NOMO-1 treated with dmso at 0.1 percent for 144 hours (cell line): ENCODE results near the gene UBXN6.

Experiments used
- DNase-seq: peaks from one replicate; lab custom pipeline; 2025; ENCODE audit not compliant: unreplicated experiment; lab: John Stamatoyannopoulos, UW

The UBXN6 gene

DNA sequence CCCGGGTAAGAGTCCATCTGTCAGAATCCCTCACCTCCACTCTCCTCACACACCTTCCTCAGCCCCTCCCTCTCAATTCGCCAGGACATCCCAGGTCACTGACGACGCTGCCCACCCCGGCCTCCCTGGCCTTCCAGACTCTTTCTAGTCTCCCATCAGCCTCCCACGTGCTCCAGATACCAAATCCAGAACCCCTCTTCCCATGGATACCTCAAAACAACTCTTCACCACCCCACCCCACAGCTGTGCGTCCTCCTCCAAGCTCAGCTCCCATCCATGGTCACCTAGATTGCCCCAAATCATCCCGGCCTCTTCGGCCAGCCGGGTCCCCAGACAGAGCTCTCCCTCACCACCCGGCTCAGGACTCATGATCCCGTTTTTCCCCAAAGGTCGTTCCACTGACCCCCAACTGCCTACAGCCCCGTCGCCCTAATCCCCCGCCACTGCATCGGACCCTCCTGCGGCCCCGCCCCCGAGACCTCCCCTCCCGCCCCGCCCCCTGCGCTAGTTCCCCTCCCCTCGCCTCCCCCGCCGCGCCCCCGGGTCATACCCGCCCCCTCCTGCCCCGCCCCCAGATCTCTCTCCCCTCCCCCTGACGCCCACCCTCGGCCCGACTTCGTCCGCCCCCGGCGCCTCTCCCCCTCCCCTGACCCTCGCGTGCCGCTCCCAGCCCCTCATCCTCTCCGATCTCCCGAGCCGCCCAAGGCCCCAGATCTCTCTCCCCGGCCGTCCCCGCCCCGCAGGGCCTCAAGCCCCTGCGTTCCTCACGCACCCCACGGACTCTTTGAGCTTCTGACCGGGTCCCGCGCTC is 546 bp downstream of the UBXN6 start:
- DNase-seq, result no peak

DNA sequence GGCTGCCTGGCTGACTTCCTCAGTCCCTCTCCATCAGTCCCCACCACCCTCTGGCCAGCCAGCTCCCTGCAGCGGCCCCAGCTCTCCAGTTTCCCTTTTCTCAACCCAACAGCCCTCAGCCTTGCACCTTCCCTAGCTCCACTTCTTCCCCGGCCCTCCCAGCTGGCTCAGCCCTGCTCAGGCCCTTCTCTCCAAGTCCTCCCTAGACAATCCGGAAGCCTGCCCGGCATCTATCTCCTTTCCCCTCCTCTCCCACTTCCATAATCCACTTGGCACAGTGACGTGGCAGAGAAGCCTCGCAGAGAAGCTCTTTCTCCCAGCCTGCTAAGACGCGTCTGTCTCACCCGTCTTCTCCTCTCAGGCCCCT is 1.1 kb downstream of the UBXN6 start:
- DNase-seq, result peak; percentile 45

DNA sequence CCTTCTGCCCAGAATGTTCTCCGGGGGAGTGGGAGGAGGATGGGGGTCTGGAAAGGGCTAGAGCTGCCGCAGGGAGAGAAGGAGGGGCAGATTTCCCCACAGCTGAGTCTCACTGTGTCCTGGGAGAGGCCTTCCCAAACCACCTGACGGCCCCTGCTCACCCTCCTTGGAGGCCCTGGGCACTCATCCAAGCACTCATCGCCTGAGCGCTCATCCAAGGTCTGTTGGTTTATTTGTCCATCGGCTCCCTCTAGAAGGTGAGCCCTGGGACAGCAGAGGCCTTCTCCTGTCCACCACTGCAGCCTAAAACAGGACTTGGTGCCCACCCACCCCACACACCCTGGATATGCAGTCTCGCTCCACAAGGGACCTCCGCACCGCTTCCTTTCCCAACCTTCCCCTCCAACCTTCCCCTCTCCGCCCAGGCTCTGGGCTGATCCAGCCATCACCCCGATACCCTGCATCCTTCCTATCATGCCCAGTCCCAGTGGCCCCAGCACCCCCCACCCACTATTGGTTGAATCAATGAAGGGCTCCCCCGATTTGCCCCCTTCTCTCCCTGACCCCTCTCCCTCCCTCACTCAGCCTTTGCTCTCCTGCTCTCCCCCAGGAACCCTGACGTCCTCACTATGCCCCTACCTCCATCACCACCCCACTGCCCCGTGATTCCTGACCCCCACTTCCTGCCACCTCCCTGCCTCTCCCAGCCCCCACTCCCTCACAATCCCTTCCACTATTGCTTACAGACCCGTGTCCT is 1.7 kb downstream of the UBXN6 start:
- no peak for DNase-seq

DNA sequence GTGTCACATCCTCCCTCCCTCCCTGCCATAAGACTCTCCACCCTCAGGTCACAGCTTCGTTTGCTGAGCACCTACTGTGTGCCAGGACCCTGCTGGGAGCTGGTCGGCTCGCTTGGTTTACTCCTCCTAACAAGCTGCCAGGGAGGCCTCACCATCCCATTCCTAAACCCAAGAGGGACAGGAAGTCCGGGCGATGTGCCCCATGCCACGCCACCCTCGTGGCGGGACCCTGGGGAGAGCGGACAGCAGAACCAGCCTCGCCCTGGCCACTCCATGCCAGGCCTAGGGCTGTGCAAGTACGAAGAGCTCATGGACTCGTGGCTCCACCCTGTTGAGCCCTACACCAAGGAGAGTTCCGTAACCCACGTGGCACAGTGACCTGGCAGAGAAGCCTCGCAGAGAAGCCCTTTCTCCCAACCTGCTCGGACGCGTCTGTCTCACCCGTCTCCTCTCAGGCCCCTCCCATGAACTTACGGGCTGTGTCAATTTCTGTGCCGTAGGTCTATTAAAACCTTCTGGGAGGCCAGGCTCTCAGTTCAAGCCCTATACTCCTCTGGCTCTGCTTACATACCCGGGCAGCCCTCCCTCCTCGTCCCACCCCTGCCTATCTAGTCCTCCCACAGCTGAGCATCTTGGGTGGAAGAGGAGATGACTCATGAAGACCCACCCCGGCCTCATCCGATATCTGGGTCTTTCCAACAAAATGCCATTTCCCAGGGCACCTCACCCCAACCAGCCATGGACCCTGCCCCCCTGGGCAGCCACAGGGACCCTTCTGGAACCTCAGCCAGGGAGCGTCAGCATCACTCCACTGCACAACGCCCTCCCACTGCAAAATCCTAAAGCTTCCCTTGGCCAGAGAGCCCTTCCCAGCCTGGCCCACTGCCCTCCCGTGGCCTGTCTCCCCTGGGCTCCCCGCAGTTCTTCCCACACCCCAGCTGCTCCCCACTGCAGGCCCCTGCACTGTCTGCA is 2.6 kb downstream of the UBXN6 start:
- no peak for DNase-seq

DNA sequence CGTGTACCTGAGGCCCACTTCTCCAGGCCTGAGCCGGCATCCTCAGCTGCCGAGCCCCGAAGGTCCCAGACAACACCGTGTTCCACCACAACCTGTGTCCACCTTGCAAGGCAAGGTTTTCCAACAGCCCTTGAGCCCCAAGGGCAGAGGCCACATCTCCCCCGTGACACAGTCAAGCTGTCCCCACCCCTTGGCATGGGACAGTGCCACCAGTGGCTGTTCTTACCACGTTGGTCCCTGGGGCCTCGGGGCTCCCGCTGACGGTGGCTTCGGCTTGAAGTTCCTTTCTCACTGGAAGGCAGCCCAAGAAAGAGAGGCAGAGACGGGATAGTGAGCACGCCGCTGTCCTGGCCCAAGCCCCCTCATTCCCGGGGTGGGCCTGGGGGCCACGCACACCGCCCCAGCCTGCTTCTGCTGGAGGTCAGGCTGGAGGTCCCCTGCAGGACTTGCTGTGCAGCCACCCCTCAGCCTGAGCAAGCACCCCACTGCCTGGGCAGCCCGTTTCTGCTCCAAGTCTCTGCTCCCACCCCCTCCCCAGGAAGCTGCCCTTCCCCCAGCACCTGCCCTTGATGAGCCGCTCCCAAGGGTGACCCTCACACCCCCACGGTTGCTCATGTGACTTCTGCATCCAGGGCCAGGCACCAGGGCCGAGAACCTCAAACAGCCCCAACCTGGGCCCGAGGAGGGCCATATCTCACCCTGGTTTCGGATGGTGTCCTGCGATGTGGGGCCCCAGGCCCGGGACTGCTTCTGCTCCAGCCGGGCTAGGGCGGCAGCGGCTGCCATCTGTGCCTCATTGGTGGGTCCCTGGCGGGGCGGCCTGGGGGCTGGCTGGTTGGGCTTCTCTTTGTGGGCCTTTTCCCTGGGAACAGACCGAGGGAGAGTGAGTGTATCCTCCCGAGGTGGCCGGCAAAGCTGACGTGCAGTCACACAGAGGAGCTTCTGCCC is 4.1 kb downstream of the UBXN6 start:
- no peak for DNase-seq

DNA sequence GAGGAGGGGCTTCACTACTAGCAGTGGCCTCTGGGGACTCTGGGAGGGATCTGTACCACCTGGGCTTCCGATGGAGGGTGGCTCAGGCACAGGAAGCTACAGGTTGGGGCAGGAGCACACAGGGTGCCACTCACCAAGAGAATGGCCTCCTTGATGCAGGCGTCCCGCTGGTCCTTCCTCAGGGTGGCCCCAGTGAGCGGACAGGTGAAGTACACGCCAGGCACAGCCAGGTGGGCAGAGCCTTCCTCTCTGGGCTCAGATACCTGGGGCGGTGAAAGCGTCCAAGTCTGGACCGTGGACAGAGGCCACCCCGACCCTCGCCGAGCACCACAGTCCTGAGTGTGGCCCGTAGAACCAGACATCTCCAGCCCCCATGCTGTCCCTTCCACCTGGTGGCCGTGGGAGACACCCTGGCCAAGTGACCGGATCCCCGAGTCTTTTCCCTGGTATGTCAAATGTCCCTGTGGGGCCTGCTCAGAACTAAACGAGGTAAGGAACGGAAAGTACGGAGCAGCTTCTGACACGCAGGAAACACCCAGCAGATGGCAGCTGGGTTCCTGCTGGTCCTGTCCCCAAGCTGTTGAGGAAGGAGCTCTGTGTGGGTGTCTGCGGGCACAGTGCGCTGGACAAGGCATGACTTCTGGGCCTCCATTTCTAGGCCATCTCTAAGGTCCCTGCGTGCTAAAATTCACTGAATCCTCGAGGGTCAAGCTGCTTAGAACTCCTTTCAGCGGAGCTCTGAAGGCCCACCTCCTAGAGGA is 5.2 kb downstream of the UBXN6 start:
- no peak for DNase-seq

DNA sequence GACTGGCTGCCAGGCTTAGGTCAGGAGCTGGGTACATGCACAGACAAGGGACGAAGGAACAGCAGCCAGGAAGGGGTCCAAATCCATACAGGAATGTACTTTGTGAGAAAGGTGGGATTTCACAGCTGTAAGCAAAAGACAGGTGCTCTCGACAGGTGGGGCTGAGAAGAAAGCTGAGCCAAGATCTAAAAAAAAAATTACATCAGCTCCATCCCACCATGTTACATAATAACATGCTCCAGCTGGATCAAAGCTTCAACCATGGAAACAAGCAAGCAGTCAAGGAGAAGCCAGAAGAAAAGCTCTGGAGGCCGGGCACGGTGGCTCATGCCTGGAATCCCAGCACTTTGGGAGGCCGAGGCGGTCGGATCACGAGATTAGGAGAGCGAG is 8.0 kb downstream of the UBXN6 start:
- DNase-seq, result no peak

DNA sequence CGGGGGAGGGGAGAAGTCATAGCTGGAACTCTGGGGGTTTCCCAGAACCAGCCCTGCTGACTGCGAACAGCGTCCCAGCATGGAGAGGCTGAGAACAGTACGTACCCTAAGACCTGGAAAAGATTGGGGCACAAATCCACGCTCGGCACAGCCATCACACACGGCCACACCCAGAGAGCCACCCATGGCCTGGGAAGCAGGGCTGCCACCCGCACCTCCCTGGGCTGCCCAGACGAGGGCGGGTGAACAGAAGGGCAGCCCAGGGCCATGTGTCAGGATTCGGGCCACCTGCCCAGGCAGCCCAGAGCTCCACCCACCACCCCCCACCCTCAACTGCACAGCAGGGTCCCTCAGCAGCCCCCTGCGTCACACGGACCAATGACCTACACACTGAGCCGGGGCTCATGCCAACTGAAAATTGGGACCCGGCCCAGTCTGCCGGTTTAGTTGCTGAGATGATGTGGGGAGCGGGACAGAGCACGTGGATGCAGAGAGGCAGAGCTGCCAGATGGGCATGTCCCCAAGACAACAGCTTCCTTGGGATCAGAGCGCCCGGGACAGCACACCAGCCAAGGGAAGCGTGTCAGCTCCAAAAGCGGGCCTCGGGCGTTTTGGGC is 8.5 kb downstream of the UBXN6 start:
- no peak for DNase-seq

DNA sequence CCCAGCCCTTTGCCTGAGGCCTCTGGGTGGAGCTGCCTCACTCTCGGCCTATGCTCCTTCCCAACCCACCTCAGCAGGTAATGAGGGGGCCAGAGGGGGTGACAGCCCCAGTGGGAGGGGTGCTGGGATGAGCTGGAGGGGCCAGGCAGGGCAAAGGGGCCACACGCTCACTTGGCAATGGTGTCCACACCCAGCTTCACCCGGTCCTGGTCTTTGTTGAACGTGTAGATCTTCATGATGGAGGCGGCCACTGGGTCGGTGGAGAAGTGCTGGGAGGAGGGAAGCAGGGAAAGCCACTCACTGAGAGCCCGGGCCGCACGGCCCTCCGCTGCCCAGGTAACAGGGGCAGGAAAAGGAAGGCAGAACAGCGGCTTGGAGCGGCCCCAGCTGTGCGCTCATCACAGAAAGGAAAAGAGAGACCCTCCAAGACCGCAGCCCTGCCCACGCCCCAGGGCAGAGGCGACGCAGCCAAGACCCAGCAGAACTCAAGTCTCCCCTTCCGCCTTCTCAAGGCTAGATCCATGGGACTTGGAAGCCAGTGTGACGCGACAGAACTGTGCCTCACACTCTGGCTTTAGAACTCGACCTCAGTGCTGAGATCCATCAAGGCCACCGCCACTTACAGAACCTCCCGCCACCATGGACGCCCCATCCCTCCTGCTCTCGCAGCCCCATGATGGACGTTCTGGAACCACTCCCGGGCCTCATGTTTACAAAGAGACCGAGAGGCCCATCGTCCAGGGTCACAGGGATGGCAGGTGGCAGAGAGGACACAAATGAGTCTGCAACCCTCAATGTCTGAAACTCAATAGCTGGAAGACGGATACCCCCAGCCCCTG is 9.2 kb downstream of the UBXN6 start:
- no peak for DNase-seq

DNA sequence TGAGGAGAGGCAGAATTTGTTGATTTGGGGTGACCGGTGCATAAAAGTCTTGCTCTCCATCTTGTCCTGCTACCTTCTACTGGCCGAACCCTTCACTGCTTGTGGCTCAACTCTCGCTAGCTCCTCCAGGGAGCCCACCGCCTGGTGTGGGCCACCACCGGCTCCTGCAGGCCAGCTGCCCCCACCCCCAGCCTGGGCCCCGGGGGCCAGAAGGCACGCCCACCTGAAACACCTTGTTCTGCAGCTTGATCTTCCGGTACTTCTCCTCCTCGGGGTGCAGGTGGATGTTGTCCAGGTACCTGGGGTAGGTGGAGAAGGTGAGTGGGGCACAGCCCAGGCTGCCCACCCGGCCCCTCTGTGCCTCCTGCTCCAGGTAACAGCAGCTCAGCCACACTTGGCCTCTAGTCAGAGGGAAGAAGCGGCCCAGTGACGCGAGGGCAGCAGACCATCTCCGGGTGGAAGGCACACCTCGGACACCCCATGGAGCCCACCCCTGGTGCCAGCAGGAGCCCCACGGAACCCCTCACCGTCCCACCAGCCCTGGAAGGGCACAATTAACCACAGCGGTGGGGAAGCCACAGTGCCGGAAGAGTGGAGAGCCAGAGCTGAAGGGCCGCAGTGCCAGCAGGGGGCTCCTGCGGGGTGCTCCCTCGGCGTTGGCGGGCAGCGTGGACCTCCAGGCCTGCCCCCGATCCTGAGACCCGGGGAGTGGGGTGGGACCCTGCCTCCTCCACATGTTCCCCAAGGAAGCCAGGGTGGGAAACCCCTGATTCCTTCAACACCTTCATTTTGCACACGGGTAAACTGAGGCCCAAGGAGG is 10.1 kb downstream of the UBXN6 start:
- no peak for DNase-seq

DNA sequence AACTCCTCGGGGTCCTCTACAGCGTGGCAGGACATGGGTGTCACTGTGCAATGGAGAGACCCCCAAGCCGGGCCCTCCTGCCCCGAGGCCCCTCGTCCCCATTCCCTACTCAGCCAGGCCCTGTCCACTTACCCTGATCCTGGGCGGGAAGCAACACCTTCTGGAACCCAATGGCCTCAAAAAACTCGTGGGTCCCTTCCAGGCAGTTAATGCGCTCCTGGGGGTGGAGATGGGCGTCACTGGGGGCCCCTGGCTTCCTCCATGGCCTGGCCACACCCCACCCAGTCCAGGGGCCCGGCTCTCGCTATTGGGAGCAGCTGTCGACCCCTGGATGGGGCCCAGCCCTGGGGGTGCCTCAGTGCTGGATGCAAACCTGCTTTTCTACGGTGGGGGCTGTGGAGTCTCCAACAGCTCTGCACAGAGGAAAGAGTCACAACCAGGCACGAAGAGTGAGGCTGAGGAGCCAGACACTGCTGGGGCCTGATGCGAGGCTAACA is 10.8 kb downstream of the UBXN6 start:
- no peak for DNase-seq

DNA sequence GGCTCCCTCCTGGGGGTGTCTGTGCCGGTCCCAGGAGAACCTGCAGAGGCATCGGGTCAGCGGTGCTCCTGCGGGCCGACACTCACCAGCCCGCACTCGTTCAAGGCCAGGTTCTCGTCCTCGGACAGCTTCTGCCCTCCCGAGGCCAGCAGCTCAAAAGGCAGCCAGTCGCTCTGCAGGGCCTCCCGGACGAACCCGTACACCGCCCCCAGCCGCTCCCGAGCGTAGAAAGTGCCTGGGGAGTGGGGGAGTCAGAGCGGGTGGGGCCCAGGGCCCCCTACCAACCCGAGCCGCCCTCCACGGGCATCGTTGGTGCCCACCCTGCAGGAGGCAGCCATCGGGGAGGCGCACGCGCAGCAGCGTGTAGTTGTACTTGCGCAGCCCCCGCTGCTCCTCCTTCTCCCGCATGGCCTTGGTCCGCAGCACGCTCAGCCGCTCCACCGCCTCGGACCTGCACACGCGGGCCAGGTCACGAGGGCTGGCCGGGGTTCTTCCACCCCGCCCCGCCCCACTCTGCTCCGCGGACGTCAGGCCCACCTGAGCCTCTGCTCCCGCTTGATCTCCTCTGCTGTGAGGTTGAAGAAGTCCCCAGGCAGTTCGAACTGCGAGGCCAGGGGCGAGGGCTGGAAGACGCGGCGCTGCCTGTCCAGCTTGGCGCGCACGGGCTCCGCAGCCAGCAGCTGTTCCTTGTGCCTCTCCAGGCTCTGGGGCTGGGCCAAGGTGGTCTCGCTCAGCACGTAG is 11.5 kb downstream of the UBXN6 start:
- no peak for DNase-seq

DNA sequence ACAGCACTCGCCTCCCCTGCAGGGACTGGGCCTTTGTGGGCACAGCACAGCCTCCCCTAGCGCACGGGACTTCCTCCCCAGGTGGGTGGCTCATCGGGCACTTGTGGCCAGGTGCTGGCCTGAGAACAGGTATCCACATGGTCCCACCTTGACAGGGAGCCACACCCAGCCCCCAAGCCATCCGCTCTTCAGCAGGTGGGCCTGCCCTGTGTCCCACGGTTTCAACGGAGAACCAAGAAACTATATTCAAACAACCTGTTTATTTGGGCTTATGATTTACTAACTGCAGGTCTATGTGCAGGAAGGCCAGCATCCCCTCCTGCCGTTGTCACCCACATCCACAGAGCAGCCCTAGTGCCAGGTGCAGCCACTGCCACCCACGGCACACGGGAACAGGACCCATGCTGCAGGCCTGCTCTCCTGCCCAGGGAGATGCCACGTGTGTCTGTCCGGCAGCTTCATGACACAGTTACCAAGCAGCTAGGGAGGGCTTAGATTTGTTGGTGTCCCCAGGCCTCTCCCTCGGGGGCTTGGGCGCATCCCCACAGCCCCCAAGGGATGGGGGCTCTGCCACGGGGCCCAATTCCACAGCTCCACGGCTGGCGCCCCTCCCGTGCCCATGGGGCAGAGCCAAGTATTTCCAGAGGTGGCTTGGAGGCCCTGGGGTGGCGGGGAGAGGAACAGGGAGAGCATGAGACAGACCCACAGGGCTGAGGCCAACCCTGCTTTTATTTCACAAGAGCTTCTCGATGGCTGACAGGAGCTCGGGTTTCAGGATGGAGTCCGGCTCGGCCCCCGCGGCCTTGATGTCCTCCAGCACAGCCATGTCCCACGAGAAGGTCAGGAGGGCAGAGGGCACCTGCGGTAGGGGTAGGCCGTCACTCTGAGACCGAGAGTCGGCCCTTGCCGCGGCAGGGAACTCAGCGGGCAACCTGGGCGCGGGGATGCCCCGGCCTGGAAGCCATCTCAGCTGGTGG is 12.5 kb downstream of the UBXN6 start:
- no peak for DNase-seq

DNA sequence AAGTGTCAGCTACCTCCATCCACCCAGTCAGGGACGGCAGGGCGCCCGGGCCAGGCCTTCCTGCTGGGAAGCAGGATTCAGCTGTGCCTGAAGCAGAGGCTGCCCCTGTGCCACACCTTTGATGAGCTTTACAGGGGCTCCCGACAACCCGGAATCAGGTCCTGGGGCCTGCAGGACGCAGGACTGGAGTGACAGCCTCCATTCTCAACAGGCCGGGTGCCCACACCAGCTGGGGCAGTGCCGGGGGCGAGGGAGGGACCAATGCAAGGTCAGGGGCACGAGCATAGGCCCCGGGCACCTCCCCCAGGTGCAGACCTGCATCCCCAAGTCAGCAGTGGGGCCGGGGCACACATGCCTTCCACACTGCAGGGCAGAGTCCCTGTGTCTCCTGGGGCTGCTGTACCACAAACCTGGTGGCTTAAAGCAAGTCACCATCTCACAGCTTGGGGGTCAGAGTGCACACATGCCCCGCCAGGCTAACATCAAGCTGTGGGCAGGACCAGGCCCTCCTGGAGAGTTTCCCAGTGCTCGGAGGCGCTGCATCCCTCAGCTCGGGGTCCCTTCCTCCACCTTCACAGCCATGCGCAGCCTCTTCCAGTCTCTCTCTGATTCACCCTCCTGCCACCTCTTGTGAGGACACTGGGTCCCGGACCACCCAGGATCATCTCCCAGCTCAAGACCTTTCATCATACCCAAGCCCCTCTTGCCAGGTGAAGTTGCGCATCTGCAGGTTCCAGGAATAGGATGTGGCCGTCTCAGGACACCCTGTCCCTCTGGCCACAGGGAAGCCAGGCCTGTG is 13.4 kb downstream of the UBXN6 start:
- DNase-seq, result no peak

DNA sequence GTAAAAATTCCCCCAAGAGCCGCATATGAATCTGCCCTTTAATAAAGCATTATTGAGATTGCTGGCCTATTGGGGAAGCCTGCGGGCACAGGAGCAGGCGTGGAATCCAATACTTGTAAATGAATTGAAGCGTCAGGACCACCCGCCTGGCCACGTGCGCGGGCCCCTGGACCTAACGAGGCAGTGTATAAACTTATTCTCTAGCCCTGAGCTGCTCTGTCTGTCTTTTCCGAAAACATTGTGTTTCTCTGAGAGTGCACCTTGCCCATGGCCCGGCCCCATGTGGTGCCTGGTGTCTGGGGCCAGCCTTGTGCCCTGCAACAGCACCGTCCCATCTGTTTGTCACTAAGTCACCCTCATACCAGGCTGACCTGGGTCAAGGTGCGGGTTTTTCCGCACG is 14.4 kb downstream of the UBXN6 start:
- DNase-seq, result no peak
